22Rv1 (cell line): ENCODE results near the gene TTYH1.

Experiments
- ZFX ChIP-seq: fragments of 450-650 bp; IDR thresholded peaks from 2 replicates; pipeline ENCODE4 v1.6.1; 2017; ENCODE audit warnings: antibody characterized with exemption, borderline replicate concordance
- TF ChIP-seq, protein P1 (sequence below): fragments of 450-650 bp; IDR thresholded peaks from 2 replicates; pipeline ENCODE4 v1.5.1; 2017; ENCODE audit warnings: mild to moderate bottlenecking

DNA sequence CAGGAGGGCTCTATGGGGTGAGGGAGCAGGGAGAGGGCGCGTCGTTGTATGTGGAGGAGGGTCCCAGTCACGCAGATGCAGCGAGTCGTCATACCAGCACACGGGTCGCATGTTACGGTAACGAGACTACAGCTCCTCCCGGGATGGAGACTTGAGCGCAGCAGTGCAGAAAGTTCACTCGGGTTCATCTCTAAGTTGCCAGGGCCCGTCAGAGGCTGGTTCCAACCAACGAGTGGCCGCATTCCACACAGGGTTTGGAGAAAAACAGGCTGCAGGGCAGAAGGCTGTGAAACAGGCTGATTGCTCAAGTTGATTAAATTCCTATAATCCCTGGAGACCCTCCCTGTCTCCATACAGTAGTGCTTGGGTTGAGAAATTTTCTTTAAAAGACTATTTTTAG is 21.9 kb upstream of the TTYH1 start:
- TF ChIP-seq, protein P1, sequence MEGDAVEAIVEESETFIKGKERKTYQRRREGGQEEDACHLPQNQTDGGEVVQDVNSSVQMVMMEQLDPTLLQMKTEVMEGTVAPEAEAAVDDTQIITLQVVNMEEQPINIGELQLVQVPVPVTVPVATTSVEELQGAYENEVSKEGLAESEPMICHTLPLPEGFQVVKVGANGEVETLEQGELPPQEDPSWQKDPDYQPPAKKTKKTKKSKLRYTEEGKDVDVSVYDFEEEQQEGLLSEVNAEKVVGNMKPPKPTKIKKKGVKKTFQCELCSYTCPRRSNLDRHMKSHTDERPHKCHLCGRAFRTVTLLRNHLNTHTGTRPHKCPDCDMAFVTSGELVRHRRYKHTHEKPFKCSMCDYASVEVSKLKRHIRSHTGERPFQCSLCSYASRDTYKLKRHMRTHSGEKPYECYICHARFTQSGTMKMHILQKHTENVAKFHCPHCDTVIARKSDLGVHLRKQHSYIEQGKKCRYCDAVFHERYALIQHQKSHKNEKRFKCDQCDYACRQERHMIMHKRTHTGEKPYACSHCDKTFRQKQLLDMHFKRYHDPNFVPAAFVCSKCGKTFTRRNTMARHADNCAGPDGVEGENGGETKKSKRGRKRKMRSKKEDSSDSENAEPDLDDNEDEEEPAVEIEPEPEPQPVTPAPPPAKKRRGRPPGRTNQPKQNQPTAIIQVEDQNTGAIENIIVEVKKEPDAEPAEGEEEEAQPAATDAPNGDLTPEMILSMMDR = no peak
- TF ChIP-seq ZFX = no peak
